H1 (cell line): Measurements from ENCODE around the gene ARID4B. TPM values are rescaled to one million over a fixed set of nuclear protein-coding genes. Genes with fewer than 3 reads are reported as not detected.

Experiments
- GABPA ChIP-seq: IDR thresholded peaks from 2 replicates; pipeline ENCODE4 v1.6.1; 2011; ENCODE audit warnings: mild to moderate bottlenecking, low read length, moderate library complexity, borderline replicate concordance; ENCODE audit not compliant: insufficient read depth
- PHF8 ChIP-seq: fragments of 200-600 bp; sonication (generic); conservative IDR thresholded peaks from 2 replicates; pipeline ENCODE4 v1.7.1; 2012; ENCODE audit warnings: low read depth, mild to moderate bottlenecking, inconsistent platforms, low read length, moderate library complexity
- polyA plus RNA-seq, 7 experiments: library from polyadenylated mRNA; depleted of rRNA in 3 of 7; stranded (reverse) in 5 of 7; unstranded in 2 of 7; fragments of >200 nt in 5 of 7; fragments of 200-250 nt in 2 of 7; gene quantifications; 1 replicate in 5 of 7; 2 replicates in 1 of 7; 4 replicates in 1 of 7; pipeline versions ENCODE4 v1.2.1 to v1.2.3, GENCODE V29; 2011 to 2013; ENCODE audit warnings: missing spikeins in 2 of 7, mixed read lengths in 2 of 7
- total RNA-seq: library from RNA; stranded (reverse); fragmentation: NEBNext Ultra II Directional; extraction: Animal tissue kit (Norgen Biotek cat#: 25700); gene quantifications from 2 replicates; pipeline ENCODE4 v1.2.1, GENCODE V29; 2021

The ARID4B gene
- total and polyA plus RNA-seq, 2 of the 8 experiments (the other 6 are each of a cell fraction or from before 2014, with no cell fraction given), result 5.1 to 28.8 TPM

DNA sequence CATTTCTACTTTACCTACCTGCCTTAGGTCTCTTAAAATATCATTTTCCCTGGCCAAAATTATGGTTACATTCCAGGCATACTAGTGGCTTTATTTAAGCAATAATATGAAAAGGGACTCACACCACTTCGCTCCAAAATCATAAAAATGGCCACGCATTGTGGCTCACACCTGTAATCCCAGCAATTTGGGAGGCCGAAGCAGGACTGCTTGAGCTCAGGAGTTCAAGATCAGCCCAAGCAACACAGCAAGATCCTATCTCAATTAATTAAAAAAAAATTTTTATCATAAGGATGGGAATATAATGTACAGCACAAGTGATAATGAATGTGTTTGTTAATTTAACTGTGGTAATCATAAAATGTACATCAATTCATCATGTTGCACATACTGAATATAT, 65.4 kb downstream of the ARID4B start (continued):
- TF ChIP-seq GABPA (no peak), PHF8 (no peak)
